ENCODE measurements around the gene ITPR3.

Gene ITPR3

DNA sequence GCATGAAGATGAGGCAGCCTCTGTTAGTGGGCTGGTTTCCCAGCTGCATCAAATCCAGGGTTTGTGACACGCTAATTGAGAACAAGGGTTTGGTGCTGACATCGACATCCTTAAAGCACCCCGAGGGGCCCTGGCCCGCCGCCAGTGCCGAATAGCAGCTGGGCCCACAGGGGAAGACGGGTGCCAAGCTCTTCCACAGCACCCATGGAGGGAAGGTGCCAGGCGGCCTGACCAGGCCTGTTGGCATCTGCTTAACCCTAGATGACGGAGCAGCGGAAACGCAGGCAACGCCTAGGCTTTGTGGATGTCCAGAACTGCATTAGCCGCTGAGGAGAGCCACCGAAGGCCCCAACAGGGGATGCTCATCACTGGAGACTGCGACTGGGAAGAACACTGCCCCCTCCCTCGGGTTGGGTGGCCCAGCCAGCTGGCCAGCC, 74.3 kb downstream of the ITPR3 start:
- in situ Hi-C loops (cut with MboI; ENCODE audit: low sequenced_read_pairs): no loop called here

- in situ Hi-C loops (cut with MboI; ENCODE audit: low sequenced_read_pairs): no loop called here
Measured at GRCh38 chr6:33696076-33696475, 75.0 kb downstream of the ITPR3 start.

DNA sequence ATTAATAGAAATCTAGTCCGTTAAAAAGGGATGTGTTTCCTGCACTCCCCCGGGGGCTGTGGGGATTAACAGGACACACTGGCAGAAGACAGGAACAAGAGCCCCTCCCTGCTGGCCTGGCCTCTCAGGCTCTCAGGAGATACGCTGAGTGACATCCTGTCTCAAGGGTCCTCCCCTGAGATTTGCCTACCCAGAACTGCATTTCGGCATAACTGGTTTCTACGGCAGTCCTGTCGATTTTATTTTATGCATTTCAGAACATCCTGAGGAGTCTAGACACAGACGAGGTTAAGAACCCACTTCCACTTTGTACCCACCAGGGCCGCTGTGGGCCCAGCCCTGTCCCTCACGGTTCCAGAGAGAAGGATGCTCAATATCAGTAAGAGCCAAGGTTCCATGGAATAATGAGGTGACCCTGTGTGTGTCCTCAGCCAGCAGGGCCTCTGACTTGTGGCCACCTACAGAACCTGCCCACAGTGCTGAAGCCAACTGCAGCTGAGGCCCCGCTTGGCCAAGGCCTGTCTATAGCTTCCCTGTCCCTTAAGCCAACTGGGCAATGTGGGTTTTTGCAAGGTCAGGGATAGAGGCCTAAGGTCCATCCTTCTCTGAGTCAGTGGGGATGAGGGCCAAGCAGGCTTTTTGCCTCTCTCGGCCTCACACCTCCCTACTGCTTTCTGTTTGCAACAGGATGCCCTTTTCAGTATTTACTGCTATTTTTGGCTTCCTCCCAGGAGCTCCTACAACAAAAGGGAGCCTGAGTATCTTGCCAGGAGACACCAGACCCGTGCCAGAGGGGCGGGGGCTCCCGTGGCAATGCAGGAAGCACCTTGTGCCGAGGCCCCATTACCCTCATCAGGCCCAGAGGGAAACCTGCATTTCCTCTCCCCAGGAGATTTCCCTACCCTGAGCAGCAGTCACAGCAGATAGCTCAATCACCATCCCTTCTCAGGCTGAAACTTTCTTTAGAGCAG, 75.7 kb downstream of the ITPR3 start:
- in situ Hi-C loops (cut with MboI; ENCODE audit: low sequenced_read_pairs): no loop called here

DNA sequence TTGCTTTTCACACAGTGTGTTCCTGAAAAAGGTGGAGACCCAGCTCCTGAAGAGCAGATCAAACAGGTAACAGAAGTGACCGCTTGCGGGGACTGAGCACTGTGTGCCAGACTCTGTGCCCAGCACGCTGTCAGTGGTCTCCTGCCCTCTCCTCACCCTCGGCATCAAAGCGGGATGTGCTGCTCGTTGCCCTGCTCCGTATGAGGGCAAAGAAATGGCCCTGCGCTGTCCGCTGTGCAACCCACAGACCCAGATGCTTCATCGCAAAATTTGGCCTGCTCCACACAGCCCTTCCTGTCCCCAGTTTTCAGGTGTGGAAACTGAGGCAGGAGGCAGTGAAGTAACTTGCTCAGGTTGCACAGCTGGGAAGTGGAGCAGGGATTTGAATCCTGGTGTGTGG, 76.7 kb downstream of the ITPR3 start:
- in situ Hi-C loops (cut with MboI; ENCODE audit: low sequenced_read_pairs): no loop called here

DNA sequence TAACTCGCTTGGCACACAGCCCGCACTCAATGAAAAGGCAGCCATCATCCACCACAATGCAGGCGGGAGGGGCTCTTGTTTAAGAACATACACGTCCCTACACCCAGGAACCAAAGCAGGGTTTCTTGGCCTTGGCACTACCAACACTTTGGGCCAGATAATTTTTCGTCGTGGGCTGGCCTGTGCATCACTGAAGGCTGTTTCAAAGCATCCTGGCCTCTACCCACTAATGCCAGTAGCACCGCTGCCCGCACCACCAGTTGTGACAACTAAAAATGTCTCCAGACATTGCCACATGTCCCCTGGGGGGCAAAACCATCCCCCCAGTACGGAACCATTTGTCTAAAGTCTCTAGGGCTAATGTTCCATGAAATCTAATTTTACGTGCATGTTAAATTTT, 77.4 kb downstream of the ITPR3 start:
- in situ Hi-C loops (cut with MboI; ENCODE audit: low sequenced_read_pairs): no loop called here

DNA sequence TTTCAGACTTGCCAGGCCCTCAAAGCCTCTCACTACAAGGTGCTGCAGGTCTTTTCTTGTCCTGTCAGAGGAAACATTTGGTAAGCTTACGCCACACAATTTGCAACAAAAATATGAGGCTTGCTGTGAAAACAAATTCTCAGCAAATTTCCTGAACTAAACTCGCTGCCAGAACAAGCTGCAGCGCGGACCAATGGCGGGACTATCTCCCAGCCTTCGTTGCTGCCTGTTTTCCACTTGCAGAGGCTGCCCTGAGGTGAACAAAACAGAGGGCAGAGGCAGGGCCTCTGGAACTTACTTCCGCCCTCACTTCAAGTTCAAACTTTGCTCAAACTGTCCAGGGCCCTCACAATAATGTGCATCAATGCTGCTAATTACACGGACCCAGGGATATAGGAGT, 78.0 kb downstream of the ITPR3 start:
- in situ Hi-C loops (cut with MboI; ENCODE audit: low sequenced_read_pairs): no loop called here

DNA sequence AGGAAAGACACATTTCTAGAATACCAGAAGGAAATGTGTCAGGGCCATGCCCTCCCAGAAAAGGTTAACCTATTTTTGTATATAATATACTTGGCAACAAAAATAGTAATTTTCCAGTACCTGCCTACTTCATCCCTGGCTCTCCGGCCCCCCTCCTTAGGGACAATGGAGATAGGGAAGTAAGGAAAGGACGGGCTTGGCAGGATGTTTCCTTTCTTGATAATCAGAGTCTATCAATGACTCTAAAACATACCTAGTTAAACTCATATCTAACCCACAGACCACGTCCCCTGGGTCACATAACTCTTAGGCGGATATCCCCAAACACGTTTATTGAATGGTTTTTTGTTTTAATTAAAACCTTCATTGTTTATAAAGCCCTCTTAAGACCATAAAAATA, 78.6 kb downstream of the ITPR3 start:
- in situ Hi-C loops (cut with MboI; ENCODE audit: low sequenced_read_pairs): no loop called here

- in situ Hi-C loops (cut with MboI; ENCODE audit: low sequenced_read_pairs): no loop called here
Measured at GRCh38 chr6:33700391-33701050, 79.4 kb downstream of the ITPR3 start.

DNA sequence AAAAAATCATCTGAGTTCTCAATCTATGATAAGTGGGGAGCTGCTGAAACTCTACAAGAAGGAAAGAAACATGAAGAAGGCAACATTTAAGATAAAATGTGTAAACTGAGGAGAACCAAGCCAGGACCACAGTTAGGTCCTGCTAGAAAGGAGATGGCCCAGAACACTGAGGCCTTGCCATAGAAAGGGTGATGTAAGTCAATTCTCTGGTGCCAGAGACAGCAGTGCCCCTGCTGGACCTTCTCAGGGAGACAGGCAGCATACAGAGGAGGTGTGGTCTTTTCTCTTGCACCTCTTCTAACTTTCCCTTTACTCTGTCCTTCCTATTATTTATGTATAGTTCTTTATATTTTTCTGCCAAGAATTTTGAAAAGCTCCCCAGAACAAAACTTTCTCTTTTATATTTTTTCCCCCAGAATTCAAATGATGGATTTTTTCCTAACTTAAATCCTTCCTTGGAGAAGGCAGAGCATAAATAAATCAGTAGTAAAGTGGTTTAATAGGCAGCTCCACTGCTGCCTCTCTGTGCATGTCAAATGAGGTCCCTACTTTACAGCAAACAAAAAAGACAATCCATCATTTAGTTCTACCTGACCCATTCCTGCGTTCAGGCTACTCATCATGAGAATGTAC, 81.3 kb downstream of the ITPR3 start:
- in situ Hi-C loops (cut with MboI; ENCODE audit: low sequenced_read_pairs): no loop called here

DNA sequence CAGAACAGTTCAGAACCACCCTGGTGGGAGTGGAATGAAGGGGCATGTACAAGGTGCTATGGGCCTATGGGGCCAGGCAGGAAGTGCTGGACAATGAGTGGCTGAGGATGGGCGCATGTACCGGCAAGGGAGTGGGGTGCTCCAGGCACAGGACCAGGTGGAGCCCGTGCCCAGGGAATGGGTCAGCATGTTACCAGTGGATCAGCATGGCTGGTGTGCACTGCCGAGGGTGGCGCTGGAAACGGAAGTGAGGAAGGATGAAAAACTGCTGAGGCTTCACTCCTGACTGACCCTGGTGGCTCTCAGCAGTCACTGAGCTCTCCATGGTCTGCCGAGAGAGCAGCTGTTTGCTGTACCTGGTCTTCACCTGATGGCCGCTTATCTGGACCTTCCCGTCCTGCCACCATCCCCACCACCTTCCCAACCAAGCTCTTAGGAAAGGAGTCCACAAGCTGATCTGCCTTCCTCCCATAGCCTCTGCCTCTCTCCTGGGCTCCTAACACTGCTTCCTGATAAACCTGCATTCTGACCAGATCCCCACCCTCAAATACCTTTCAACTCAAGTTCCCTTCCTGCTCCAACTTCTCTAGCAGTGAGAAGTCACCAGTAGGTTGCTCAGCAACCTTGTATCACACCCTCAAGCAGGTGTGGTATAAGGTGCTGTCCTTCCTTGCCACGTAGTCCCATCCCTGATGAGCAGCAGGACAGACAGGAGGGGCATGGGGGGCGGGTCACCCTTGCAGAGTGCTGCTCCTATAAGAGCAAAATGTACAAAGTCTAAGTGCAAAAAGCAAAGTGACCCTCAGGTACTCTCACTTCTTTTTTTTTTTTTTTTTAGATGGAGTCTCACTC, 83.3 kb downstream of the ITPR3 start:
- in situ Hi-C loops (cut with MboI; ENCODE audit: low sequenced_read_pairs): no loop called here

GRCh38 chr6:33705268-33705885, 84.3 kb downstream of the ITPR3 start:
- in situ Hi-C loops (cut with MboI; ENCODE audit: low sequenced_read_pairs): no loop called here

GRCh38 chr6:33705955-33706725, 85.0 kb downstream of the ITPR3 start:
- in situ Hi-C loops (cut with MboI; ENCODE audit: low sequenced_read_pairs): no loop called here

GRCh38 chr6:33707771-33708170, 86.6 kb downstream of the ITPR3 start:
- in situ Hi-C loops (cut with MboI; ENCODE audit: low sequenced_read_pairs): no loop called here

DNA sequence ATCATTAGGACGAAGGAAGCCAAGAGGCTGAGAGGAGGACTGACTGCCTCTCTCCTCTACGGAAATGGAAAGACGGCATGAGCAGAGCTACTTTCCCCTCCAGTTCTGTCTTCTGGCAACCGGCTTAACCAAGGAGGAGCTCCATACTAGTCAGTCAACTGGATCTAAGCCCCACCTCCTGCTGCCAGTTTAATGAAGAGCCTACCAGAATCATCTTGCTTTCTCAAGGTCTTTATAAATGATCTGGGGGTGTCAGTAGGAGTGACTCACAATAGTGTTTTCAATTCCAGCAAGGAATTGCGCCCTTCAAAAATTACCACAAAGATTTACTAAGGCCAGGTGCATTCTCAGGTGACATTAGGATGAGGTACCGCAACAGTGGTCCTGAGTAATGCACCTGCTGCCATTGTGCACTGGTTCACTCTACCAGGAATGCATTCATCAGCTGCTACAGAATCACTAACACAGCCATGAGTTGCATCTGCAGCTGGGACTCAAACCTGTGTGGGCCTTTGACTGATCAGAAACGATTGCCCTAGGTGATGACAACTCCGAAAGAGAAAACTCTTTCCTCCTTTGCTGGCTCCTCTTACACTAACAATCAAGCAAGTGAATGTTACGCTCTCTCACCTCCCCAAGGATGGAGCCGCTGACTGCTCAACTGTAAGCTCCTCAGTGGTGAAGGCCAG, 87.5 kb downstream of the ITPR3 start:
- in situ Hi-C loops (cut with MboI; ENCODE audit: low sequenced_read_pairs): no loop called here

- in situ Hi-C loops (cut with MboI; ENCODE audit: low sequenced_read_pairs): no loop called here
Measured at GRCh38 chr6:33709605-33710295, 88.6 kb downstream of the ITPR3 start.

DNA sequence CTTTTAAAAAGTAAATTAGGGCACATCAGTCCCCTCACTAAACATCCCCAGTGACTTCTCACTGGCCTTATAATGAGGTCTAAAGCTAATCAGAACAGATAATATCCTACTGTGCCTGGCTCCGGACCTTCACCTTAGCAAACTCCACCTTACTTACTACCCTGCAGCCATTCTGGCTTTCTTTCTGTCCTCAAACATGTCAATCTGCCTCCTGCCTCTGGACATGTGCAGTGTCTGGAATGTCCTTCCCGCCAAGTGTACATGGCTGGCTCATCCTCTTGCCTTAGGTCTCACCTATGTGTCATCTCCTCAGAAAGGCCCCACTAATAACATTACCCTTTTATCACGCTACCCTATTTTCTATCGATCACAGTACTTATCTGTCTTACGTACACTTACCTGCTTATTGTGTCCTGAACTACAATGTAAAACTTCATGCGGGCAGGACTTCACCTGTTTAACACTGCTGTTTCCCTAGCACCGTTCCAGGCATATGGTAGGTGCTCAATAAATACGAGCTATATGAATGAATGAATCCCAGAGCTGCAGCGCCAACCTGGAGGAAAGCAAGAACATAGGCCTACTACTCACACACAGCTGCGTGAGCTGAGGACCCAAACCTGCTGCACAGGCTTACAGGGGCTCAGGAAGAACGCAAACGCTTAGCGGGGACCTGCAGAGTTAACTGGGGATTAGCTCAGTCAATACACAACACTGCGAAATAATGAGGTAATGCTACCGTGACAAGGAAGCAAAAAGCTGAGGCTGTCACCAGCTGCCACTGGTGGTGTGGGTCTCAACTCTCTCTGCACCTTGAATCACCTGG, 89.4 kb downstream of the ITPR3 start:
- in situ Hi-C loops (cut with MboI; ENCODE audit: low sequenced_read_pairs): no loop called here

All from hTERT RPE-1 (cell line).